DND-41 (cell line): ENCODE results near the gene DOCK7.

ENCODE experiments used
- CTCF ChIP-seq: IDR thresholded peaks from 2 replicates; pipeline ENCODE4 v1.5.1; 2012; ENCODE audit warnings: borderline replicate concordance, low read length, moderate library complexity, mild to moderate bottlenecking; ENCODE audit not compliant: poor library complexity, severe bottlenecking; ENCODE audit errors: extremely low read depth
- EZH2 ChIP-seq: IDR thresholded peaks from 3 replicates; pipeline ENCODE4 v1.6.1; 2012; ENCODE audit warnings: borderline replicate concordance, low read depth, mild to moderate bottlenecking, moderate library complexity, low read length, inconsistent platforms; ENCODE audit not compliant: severe bottlenecking

DNA sequence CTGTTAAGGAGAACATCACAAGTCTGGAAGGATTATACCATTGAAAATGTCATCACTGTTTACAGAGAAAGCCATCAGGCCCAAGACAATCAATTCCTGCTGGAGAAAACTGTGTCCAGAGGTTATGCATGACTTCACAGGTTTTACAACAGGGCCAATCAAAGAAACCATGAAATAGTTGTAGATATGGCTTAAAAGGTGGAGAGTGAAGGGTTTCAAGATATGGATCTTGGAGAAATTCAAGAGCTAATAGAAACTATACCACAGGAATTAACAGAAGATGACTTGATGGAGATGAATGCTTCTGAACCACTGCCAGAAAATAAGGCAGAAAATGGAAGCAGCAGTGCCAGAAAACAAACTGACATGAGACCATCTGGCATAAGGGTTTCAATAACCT is 221.1 kb downstream of the DOCK7 start:
- TF ChIP-seq CTCF = no peak
- TF ChIP-seq EZH2 = no peak
